NAMALWA (cell line): ENCODE measurements around the gene FARS2.
"Not testable (repeated sequence)": the region's sequence is repeated elsewhere in the genome, so short reads cannot be mapped to it uniquely, and the experiment has no call there.

Experiments used
- DNase-seq: peaks from one replicate; pipeline ENCODE4 v3.0.0-alpha.2; 2015; ENCODE audit warnings: low spot score

Gene FARS2

DNA sequence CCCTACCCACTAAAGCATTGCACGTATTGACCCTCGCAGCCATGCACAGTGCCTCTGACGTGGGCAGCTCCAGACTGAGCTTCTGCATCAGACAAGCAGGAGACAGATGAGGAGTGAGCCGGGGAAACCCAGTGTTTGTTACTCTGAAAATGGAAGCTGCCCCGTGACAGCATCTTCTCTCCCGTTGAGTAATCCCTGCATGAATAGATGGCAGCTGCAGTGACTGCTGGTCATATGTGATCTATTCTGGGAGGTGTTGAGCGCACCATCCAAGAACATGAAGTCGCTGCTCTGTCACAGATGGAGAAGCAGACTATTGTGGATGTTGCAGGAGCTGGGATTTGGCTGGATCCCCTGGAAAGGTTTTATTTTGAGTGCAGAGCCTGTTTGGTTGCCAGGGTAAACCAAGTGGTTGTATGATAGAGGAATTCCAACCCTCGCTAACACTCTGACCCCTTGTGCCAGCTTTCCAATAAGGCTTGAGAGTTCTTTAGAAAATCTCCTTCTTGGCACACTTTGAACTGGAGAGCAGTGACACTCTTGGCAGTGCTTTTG lies 503.2 kb downstream of the FARS2 start:
- no peak for DNase-seq

DNA sequence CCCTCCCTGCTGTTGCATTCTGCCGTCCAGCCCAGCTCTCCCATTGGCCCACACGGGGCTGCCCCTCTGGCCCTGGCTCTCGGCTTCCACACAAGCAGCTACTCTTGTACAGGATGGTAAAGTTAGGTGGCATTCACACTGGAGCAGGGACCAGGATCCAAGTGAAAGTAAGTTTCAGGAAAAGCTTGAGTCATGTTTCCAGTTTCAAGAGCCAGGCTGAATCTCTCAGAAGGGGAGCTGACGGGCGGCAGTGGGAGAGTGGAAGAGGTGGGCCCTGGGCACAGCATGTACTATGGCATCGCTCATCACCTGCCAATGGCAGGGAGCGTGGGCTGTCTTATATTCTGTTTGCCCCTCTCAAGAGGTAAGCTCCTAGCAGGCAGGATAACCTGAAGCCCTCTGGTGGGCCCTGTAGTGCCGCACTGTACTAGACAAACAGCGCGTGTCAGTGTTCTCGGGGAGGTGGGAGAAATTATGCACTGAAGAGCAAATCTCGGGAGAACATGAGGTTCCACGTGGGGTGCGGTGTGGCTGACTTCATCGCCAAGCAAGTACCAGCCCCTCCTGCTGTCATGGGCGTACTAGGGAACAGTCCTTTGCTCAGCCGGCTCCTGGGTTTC lies 503.9 kb downstream of the FARS2 start:
- no peak for DNase-seq

DNA sequence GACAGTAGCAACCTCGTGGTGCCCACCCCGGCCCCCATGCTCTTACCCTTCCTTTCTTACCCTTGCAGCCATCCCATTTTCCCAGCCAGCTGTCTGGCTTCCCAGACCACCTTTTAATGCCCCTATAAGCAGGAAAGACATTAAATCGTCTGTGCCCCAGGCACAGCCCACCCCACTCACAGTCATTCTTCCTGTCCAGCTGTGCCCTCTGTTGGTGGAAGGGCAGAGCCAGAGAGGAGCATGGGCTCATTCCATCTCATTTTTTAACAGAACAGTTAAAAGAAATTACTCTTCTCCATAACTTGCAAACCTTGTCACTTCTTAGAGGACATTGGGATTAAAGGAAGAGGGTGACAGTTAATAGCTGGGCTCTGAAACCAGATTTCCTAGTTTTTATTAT lies 504.9 kb downstream of the FARS2 start:
- no peak for DNase-seq

DNA sequence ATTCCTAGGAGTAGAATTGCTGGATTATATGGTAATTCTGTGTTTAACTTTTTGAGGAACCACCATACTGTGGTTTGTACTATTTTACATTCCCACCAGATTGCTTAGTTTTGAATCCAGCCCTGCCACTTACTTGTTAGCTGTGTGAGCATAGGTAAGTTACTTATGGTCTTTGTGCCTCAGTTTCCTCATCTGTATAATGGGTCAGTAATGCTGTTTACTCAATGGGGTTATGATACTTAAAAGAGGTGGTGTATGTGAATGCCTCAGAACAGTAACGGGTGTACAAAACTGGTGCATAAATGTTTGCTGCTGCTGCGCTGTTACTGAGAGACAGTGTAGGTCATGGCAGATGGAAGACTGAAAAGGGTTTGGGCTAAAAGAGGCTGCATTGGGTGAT lies 506.2 kb downstream of the FARS2 start:
- no peak for DNase-seq

DNA sequence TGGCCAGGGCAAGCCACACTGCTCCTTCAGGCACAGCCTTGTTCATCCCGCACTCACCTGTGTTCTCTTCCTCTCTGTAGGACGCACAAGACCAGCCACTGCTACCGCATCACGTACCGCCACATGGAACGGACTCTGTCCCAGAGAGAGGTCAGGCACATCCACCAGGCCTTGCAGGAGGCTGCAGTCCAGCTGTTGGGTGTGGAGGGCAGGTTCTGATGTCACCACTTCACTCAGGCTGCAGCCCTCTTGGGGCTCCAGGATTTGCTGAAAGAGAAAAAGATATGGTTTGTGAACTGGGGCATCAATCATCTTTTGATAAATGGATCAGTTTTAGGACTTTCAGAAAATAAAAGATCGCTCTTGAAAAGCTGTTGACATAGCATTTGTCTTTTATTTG lies 509.9 kb downstream of the FARS2 start:
- no peak for DNase-seq

DNA sequence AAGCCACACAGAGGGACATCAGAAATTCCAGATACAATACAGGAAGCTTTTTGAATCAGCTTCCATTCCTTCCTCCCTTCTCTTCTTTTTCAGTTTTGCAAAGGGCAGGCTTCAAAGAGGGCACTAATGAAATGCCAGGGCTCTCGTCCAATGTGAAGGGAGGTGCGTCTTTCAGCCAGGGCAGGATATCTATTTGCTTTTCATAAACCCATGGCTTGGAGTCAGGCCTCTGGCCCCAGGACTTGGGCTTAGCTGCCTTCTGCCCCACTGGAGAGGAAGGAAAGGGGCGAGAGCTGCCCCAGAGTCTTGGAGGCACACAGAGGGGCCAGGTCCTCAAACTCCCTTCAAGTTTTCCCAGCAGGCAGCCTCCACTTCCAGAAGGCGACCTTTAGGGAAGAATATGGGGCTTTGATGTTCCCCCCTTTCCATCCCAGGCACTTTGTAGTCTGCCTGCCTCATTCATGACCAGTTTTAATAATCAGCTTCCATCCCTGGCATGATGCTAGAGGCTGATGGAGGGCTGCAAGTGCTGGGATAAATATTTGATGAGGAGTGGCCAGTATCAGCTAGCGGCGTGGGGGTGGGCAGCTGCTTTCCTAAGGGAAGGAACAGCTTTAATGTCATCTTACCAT lies 510.6 kb downstream of the FARS2 start:
- DNase-seq, result no peak

DNA sequence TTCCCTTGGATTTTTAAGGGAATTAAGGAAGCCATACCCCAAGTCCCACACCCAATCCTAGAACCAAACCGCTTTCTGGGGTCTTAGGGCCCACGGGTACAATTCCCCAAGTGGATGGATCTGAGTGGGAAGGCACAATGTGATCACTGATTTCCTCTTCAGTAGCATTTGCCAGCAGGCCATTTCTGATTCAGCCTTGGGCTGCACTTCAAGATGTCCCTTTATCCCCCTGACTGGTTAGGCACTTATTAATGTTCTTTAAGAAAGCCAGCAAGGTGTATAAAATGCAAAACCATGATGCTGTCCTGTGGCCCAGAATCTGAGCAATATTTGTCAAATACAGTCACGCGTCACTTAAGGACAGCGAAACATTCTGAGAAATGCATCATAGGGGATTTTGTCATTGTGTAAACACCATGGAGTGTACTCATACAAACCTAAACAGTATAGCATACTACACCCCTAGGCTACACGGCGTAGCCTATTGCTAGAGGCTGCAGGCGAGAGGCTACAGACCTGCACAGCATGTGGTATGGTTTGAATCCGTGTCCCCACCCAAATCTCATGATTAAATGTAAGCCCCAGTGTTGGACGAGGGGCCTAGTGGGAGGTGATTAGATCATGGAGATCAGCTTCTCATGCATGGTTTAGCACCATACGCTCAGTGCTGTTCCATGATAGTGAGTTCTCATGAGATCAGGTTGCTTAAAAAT lies 511.3 kb downstream of the FARS2 start:
- no peak for DNase-seq

DNA sequence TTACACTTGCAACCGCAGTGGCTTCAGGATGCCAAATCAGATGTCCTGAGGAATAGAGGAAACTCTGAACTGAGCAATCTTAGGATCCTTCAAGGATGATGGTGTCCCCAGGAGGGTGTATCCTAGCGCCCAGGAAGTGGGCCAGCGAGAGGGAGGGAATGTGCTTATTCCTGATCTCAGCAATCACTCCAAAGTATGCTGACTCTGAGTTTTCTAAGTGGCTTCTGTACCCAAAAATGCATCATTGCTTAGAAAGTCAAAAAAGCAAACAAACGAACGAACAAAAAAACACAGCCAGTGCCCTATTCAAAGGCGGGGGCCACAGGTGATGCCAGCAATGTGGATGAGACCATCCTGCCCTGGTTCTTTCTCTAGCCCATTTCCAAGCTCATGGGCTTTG lies 514.8 kb downstream of the FARS2 start:
- no peak for DNase-seq

DNA sequence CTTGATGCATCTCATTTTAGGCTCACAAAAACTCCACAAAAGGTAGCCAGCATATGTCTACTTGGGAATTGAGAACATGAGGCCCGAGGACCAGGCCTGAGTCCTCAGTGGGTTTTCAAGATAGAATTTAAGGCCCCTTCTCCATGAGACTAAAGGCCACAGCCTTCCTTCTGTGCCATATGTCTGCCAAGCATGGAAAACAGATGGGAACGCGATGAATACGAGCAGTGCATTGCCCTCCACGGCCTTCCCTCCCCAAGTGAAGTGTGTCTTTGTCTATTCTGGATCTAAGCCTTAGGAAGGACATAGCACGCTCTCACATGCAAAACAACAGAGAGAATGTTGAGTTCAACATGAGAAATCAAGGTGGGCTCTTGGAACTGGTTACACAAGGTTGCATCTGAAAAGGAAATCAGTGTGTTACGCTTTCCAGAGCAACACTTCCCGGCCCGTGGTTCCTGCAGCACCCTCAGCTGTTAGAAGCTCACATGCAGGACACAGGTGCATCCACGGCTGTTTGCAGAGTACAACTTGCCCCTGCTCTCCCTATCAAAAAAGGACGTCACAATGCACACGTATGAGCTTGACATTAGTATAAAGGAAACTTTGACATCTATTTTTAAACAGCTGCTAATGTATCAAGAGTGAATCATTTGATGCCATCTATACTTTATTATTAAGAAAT lies 515.5 kb downstream of the FARS2 start:
- no peak for DNase-seq

DNA sequence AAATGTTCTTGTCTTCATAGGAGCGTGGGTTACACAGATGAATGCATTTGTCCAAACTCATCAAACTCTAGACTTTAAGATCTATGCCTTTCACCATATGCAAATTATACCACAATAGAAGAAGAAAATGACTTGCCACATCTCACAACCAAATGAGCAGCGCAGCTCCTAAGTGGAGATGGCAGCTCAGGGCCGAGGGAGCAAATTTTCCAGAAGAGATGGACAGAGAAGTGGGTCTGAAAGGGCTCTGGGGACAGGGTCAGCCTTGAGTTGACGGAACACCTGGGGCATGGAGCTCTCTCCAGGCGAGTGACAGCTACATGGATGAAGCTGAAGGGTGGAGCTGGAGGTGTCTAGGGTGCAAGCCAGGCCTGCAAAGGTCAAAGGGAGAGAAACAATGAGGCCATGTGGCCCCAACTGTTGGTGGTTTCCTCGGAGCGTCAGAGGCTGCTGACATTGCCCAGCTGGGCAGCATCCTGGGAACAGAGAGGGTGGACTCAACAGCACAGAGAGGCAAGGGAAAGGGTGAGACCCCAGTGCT lies 517.1 kb downstream of the FARS2 start:
- DNase-seq, result peak; percentile 5

DNA sequence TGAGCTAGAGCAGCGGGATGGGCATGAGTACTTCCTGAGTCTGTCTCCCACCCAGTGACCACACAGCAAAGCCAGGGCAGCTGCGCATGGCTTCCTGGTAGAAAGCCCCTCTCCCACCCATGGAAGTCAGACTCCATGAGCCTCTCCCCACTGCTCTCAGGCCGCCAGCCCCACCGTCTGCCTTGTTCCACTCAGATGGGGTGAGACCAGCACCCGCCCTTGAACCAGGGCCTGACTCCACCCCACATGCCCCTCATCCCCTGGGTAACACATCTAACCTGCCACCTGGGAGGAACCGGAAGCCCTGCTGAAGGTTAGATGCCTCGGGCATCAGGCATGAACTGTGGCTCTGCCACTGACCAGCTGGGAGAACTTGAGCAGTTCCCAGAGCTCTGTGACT lies 517.6 kb downstream of the FARS2 start:
- no peak for DNase-seq

DNA sequence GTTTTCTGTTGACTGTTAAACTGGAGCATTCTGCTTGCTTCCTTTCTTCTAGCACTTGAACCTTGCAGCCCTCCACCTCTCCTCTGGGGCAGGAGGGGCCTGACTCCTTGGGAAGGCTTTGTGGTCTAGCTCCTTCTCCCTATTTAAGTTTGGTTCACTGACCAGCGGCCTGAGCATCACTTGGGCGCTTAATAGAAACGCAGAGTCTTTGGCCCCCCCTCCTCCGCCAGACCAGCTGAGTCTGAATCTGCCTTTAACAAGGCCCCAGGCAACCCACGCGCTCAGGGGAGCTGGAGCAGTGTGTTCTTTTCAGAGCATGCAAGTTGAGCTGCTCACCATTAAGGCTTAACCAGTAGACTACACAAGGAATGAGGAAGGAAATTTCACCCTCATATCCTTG lies 519.7 kb downstream of the FARS2 start:
- DNase-seq, result no peak

DNA sequence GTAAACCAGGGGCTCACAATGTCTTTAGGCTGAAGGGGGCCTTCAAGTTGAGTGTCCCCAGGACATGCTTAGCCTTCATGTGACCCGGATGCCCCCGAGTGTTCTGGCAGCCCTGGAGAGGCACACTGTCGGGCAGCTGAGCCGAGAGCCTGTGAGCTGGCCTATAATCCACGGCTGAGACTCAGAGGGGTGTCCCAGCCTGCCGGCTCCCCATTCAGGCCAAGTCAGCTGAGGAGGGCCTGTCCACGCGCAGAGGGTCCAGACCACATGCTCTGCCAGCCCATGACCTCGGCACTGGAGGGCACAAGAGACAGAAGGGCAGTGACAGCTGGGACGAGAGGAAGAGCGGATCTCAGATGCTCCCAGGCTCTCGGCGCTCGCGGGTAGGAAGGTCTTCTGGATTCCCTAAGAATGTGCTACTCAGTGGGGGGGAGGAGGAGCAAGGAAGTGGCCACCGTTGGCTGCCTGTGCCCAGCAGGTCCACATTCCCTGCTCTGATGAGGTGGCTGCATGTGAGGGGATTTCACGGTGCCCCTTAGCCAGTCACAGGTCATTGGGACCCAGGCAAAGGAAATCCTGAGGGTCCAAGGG lies 520.7 kb downstream of the FARS2 start:
- DNase-seq, result no peak

DNA sequence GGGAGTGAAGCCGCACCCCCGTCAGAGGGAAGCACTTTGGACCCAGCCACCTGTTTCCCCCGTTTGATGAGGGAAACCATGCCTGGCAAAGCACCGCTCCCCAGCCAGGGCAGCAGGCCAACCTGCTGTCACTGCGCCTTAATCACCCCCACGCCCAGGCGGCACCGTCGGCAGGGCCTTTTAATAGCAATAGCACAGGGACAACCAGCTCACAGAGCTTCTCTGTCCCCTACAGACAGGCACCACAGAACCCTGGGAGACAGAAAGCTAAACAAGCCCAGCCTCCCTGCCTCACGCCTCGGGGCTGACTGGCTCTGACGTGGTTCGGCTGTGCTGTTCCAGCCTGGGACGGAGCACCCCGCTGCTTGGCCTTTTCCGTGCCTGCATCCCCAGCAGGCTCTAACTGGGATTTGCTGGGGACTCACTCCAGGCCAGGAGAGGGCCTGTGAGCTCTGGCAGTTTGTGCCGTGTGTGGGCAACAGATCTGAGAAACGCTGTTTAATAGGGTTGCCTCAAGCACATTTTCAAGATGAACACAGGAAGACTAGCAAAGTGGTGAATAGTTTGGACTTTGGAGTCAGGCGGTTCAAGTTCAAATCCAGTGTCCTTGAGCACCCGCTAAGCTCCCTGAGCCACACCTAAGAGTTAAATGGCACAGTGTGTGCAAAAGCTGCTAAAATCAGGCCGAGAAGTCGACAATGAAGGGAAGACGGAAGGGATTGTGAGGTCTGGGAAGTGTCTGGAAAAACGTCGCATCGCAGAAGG lies 521.7 kb downstream of the FARS2 start:
- no peak for DNase-seq

DNA sequence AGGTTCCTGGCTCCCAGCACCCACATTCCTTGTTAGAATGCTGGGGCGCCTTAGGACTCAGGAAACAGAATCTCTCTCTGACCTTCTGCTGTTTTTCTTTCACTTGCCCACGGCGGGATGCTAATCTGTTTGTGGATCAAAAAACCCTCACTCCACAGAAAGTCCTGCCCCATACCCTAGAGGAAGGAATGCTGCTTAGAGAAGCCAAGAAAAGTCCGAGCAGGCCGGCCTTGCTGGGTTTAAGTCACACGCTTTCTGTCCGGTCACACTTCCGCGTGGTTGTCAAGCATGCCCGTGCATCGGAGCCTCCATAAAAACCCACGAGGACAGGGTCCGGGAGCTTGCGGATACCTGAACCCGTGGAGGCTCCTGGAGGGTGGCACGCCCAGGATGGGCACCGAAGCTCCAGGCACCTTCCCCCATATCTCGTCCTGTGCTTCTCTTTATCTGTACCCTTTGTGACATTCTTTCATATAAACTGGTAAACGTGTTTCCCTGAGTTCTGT lies 522.3 kb downstream of the FARS2 start:
- no peak for DNase-seq

DNA sequence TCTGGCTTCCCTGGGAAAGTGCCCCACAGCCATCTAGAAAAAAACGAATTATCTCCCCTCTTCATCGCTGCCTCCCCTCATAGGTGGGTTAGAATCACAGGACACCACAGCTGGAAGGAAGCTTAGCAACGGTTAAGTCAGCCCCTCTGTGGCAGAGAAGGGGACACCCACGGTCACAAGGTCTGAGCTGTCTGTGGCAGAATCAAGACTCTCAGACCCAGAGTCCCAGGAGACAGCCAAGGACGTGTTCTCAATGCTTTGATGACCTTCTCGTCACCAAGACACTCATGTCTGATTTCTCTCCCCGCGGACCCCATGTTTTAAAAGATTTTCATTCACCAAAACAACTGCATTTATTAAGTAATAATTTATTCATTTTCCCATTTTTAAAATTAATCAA lies 523.9 kb downstream of the FARS2 start:
- DNase-seq, result no peak

DNA sequence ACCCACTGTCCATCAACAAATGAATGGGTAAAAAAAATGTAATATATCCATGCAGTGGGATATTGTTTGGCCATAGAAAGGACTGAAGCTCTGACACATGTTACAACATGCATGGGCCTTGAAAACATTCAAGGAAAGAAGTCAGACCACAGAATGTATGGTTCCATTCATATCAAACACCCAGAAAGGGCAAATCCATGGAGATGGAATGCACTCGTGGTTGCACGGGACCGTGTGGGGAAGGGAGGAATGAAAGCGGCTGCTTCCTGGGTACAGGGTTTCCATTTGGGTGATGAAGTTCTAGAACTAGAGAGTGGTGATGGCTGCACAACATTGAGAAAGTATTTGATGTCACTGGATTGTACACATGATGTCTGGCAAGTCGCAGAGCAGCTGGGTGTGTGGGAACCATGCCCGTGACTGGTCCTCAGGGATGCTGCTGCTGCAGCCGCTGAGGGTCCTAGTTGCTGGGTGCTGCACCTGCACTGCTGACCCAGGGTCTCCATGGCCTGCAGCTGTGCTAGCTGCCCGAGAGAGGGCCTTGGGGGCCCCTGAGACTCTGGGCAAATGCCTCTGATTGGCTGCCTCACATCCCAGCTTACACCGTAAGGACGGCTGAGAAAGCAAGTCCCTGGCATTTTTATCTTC lies 525.1 kb downstream of the FARS2 start:
- DNase-seq, result peak; percentile 23

DNA sequence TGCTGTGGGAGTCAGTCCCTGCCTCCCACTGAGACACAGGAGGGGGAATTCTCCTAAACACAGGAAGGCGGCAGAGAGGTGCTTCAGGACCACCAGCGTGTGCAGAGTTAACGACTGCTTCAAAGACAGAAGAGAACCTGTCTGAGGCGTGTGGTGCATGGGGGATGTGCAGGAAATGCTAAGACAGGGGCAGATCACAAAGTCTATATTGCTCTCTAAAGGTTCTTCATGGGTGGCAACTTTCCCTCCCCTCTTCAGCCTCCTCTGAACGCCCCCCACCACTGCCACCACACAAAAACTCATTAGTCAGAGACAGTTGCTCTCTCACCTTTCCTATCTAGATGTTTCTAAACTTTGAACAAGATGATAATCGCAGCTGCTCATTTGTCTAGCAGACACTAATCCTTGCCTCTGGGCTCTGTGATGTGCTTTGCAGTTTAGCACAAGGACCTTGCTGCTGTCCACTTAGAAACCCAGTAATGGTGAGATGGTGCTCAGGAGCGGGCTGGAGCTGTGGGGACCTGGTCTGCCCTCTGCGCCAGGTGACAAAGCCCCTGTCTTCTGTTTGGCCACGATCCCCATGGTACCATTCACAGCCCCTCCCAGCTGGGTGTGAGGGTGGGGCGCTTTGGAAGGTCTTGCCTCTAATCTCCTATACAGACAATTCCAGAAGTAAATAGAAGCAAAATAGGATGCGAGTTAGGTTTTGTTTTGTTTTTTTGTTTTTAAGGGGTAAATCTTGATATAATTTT lies 525.8 kb downstream of the FARS2 start:
- no peak for DNase-seq

DNA sequence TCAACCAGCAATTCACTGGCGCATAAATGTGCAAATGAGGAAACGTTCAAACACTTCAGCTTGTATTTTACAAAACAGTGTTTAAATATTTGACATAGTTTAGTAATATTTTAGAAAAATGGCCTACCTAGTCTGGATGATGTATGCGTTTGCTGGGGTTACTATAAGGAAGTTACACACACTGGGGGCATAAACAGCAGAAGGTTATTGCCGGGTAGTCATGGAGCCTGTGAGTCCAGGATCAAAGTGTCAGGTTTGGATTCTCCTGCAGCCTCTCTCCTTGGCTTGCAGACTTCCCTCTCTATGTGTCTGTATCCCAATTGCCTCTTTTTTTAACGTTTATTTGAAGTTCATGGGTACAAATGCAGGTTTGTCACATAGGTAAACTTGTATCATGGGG lies 528.1 kb downstream of the FARS2 start:
- DNase-seq, result not testable (repeated sequence)

DNA sequence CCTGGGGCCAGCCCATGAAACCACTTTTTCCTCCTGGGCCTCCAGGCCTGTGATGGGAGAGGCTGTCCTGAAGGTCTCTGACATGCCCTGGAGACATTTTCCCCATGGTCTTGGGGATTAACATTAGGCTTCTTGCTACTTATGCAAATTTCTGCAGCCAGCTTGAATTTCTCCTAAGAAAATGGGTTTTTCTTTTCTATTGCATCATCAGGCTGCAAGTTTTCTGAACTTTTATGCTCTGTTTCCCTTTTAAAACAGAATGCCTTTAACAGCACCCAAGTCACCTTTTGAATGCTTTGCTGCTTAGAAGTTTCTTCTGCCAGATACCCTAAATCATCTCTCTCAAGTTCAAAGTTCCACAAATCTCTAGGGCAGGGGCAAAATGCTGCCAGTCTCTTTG lies 535.2 kb downstream of the FARS2 start:
- DNase-seq, result not testable (repeated sequence)
